ENCODE results near the gene DNAH11.

Gene DNAH11

DNA sequence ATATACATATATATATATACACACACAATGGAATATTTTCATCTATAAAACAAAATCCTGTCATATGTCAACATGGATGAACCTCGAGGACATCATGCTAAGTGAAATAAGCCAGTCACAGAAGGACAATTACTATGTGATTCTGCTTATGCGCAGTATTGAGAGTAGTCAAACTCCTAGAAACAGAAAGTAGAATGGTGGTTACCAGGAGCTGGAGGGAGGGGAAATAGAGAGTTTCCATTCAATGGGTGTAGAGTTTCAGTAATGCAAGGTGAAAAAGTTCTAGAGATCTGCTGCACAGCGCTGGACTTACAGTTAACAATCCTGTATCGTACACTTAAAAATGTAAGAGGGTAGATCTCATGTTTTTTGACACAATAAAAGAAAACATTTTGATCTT, 221.0 kb downstream of the DNAH11 start:
- DNase-seq (ENCODE audit: low read depth) = no peak
- no peak overlapping the region for H3K4me3 ChIP-seq (replicated peaks; ENCODE audit: low read depth, low read length)
- TF ChIP-seq, protein P1, sequence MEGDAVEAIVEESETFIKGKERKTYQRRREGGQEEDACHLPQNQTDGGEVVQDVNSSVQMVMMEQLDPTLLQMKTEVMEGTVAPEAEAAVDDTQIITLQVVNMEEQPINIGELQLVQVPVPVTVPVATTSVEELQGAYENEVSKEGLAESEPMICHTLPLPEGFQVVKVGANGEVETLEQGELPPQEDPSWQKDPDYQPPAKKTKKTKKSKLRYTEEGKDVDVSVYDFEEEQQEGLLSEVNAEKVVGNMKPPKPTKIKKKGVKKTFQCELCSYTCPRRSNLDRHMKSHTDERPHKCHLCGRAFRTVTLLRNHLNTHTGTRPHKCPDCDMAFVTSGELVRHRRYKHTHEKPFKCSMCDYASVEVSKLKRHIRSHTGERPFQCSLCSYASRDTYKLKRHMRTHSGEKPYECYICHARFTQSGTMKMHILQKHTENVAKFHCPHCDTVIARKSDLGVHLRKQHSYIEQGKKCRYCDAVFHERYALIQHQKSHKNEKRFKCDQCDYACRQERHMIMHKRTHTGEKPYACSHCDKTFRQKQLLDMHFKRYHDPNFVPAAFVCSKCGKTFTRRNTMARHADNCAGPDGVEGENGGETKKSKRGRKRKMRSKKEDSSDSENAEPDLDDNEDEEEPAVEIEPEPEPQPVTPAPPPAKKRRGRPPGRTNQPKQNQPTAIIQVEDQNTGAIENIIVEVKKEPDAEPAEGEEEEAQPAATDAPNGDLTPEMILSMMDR (IDR thresholded peaks at IDR 0.05; ENCODE audit: low read length, missing control alignments) = no peak

DNA sequence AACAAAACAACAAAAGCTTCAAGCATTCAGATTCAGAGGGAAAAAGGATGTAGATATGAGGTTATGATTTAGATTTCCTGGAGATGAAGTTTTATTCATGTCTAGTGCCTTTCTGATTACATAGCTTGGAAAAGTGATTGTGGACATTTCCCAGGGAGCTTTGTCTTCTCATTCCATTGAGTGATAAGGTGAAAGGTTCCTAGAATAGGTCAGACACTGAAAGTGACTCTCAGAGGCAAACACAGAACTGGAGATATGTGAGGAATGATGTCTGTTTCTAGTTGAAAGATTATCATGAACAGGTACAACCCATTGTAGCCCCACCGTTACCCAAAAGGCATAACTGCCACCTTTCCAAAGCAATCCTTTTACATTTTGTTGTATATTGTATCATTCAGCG, 223.4 kb downstream of the DNAH11 start:
- DNase-seq (ENCODE audit: low read depth) = no peak
- H3K4me3 ChIP-seq (replicated peaks; ENCODE audit: low read depth, low read length) = no peak overlapping the region
- TF ChIP-seq, protein P1 (IDR thresholded peaks at IDR 0.05; ENCODE audit: low read length, missing control alignments) = no peak

DNA sequence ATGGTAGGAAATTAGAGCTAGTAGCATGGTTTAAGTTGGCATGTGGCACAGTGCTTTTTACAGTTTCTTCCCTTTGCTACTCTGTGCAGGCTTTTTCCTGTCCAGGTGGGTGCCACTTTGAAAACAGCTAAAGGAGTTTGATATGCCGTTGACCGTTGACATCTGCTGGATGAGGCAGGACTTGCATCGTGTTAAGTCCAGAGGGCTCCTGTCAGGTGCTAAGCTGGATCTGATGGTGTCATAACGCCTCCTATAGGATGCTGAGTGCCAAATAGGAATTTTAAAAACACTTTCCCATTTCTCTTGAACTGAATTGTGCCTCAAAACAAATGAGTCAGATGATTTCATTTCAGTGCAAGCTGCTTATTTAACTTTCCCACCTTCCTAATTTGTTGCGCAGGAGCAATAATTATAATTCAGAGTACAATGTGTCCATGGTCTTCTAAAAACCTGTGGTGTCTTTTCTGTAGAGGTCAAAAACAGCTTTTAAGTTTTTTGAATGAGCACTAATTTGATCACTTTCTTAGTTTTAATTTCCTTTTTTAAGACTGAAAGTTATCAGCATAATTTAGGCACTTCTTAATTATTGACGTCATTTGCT, 224.6 kb downstream of the DNAH11 start:
- DNase-seq (ENCODE audit: low read depth) = peak; percentile 83
- no peak overlapping the region for H3K4me3 ChIP-seq (replicated peaks; ENCODE audit: low read depth, low read length)
- TF ChIP-seq, protein P1 (IDR thresholded peaks at IDR 0.05; ENCODE audit: low read length, missing control alignments) = peak; percentile 68

- no peak overlapping the region for H3K4me3 ChIP-seq (replicated peaks; ENCODE audit: low read depth, low read length)
- DNase-seq (ENCODE audit: low read depth) = no peak
- TF ChIP-seq, protein P1 (IDR thresholded peaks at IDR 0.05; ENCODE audit: low read length, missing control alignments) = no peak
Observed at GRCh38 chr7:21768279-21768678, 225.4 kb downstream of the DNAH11 start.

DNA sequence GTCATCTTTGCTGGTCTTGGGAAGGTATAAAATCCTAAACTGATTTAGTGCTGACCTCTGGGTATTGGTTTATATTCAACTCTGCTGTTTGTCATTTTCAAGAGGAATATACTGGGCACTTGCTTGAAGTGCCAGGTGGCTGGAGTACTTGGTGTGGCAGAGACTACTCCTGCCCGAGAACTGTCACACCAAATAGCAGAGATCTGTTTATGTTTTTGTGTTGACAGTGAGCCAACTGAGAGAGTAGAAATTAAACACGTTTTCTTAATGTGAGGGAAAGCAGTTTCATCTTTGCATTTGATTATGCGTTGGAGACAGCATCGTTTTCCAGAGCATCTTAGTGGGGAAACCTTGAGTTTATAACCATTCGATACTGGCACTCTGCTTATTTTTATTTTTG, 228.4 kb downstream of the DNAH11 start:
- no peak overlapping the region for H3K4me3 ChIP-seq (replicated peaks; ENCODE audit: low read depth, low read length)
- DNase-seq (ENCODE audit: low read depth) = no peak
- TF ChIP-seq, protein P1 (IDR thresholded peaks at IDR 0.05; ENCODE audit: low read length, missing control alignments) = no peak

GRCh38 chr7:21771906-21772610, 229.2 kb downstream of the DNAH11 start:
- peak; percentile 37 for DNase-seq (ENCODE audit: low read depth)
- TF ChIP-seq, protein P1 (IDR thresholded peaks at IDR 0.05; ENCODE audit: low read length, missing control alignments) = no peak
- no peak overlapping the region for H3K4me3 ChIP-seq (replicated peaks; ENCODE audit: low read depth, low read length)

DNA sequence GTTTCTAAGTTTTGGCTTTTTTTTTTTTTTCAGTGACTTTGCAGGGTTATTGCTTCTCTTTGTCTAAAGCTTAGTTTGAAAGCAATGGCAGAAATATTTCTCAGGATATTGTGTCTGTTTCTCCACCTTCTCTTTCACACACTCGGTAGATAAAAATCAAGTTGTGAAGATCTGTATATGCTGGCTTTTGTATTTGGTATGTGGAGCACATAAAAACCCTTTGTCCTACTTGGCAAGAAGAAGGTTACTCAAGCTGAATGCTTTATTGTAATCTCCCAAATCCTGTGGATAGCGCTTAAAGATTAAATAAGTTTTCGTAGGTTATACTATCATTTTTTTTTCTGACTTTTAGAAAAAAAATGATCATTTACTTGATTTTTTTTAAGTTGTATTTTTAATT, 230.5 kb downstream of the DNAH11 start:
- no peak for DNase-seq (ENCODE audit: low read depth)
- TF ChIP-seq, protein P1 (IDR thresholded peaks at IDR 0.05; ENCODE audit: low read length, missing control alignments) = no peak
- H3K4me3 ChIP-seq (replicated peaks; ENCODE audit: low read depth, low read length) = no peak overlapping the region
